ENCODE measurements around the gene GATA5. TPM values are rescaled to one million over a fixed set of nuclear protein-coding genes. Genes with fewer than 3 reads are reported as not detected.

GATA5 gene
- total RNA-seq, 1 experiment from 2014 or later, result 0.96 TPM

DNA sequence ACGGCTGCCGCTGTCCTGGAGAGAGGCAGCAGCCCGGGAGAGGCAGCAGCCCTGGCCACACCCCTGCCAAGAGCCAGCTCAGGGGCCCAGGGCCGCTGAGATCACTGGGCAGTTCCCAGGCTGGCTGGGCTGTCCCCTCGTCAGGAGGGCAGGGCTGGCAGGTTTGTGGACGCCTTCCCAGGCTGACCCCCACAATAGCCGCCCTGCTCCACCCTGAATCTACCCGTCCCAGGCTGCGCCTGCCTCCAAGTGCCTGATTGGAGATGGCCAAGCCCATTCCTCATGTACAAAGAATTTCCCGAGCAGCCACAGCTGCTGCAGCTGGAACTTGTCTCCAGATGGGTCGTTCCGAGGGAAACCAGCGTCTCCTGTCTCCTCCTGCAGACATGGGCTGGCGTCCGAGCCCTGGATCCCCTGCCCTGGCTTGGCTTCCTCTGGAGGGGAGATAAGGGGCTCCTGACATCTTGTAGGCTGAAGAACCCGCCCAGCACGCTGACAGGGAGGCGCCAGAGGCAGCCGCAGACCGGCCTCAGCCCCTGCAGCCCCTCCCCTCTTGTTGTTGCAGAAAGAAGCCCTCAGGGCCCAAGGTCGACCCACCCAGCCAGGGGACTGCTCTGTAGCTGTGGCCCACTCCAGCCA lies 9.4 kb upstream of the GATA5 start:
- POLR2A ChIA-PET (ENCODE audit: unreplicated experiment), result no interaction called here

DNA sequence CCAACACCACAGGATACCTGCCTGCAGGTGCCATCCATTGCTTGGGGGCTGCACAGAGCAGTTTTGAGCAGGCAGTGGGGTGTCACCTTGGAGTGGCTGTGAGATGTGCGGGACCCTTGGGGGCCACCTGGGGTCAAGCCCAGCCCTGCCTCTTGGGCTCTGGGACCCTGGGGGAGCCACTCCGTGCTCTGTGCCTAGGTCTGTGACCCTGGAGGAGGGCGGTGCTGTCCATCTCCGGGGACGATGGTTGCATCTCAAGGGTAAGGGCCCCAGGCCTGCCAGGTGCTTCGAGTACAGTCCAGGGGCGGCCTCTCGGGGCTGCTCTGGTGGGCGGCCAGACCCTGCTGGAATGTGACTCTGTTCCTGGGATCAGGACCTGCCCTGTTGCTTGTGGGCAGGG lies 8.7 kb upstream of the GATA5 start:
- Histone ChIP-seq H3K9me2 (ENCODE audit: insufficient read depth) (no peaks in the 10 kb centered on the region), H3K9me3 (ENCODE audit: insufficient read depth, low read depth) (no peaks in the 10 kb centered on the region), H4K20me1 (ENCODE audit: insufficient read depth) (0 out of 2 replicates have a peak, but pooled peaks cover 3% of the 10 kb centered on the region), H3K4me3 (no peak overlapping the region), H3K27me3 (ENCODE audit: insufficient read depth, low read depth) (peaks cover 60% of the 10 kb centered on the region), H2AFZ (no peak overlapping the region), H3K27ac (no peak overlapping the region), H3K4me1 (replicated peaks; ENCODE audit: insufficient read depth) (peaks cover 13% of the 10 kb centered on the region), H3K79me2 (ENCODE audit: low read depth) (no peaks in the 10 kb centered on the region), H3K36me3 (ENCODE audit: low read depth) (no peaks in the 10 kb centered on the region), H3F3A (ENCODE audit: insufficient read depth, low read depth) (peaks cover 3% of the 10 kb centered on the region; the same call in 1 of the 2 replicates), H3K4me2 (no peak overlapping the region)
- ChIA-PET POLR2A (ENCODE audit: unreplicated experiment) (no interaction called here), CTCF (interaction anchor here (0.5 kb wide), 1 partner anchor 15 kb away, joined by 3 read pairs; no protein-coding TSS in a partner anchor)
- BruUV-seq (replicated peaks), result no TSS peak
- intact Hi-C loops (cut with micrococcal nuclease; ENCODE audit: unreplicated experiment), result no loop called here
- DNase-seq, result no peak
- TF ChIP-seq, protein P1, sequence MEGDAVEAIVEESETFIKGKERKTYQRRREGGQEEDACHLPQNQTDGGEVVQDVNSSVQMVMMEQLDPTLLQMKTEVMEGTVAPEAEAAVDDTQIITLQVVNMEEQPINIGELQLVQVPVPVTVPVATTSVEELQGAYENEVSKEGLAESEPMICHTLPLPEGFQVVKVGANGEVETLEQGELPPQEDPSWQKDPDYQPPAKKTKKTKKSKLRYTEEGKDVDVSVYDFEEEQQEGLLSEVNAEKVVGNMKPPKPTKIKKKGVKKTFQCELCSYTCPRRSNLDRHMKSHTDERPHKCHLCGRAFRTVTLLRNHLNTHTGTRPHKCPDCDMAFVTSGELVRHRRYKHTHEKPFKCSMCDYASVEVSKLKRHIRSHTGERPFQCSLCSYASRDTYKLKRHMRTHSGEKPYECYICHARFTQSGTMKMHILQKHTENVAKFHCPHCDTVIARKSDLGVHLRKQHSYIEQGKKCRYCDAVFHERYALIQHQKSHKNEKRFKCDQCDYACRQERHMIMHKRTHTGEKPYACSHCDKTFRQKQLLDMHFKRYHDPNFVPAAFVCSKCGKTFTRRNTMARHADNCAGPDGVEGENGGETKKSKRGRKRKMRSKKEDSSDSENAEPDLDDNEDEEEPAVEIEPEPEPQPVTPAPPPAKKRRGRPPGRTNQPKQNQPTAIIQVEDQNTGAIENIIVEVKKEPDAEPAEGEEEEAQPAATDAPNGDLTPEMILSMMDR (conservative IDR thresholded peaks at IDR 0.05), result no peak
- no peak for TF ChIP-seq EZH2 (IDR thresholded peaks at IDR 0.05; ENCODE audit: low read depth)

More for the DNA sequence above, 9.4 kb upstream of the GATA5 start:
- H4K20me1 ChIP-seq (ENCODE audit: insufficient read depth), result 0 out of 2 replicates have a peak, but pooled peaks cover 3% of the 10 kb centered on the region
- DNase-seq, result peak in 1 of 2 experiments; percentile 70
- no TSS peak for BruUV-seq (replicated peaks)
- no peaks in the 10 kb centered on the region for H3K79me2 ChIP-seq (ENCODE audit: low read depth)
- H3K9me2 ChIP-seq (ENCODE audit: insufficient read depth), result no peaks in the 10 kb centered on the region
- CTCF ChIA-PET, result interaction anchor here (0.5 kb wide), 1 partner anchor 14 kb away, joined by 3 read pairs; no protein-coding TSS in a partner anchor
- no peak for TF ChIP-seq EZH2 (IDR thresholded peaks at IDR 0.05; ENCODE audit: low read depth)
- TF ChIP-seq, protein P1 (conservative IDR thresholded peaks at IDR 0.05), result no peak
- H3K36me3 ChIP-seq (ENCODE audit: low read depth), result no peaks in the 10 kb centered on the region
- no peak overlapping the region for H3K4me2 ChIP-seq
- H3K9me3 ChIP-seq (ENCODE audit: insufficient read depth, low read depth), result no peaks in the 10 kb centered on the region
- H3F3A ChIP-seq (ENCODE audit: insufficient read depth, low read depth), result peaks cover 3% of the 10 kb centered on the region; the same call in 1 of the 2 replicates
- H3K4me3 ChIP-seq, result no peak overlapping the region
- no peak overlapping the region for H2AFZ ChIP-seq
- peaks cover 20% of the 10 kb centered on the region for H3K4me1 ChIP-seq (replicated peaks; ENCODE audit: insufficient read depth)
- intact Hi-C loops (cut with micrococcal nuclease; ENCODE audit: unreplicated experiment), result no loop called here
- peaks cover 60% of the 10 kb centered on the region for H3K27me3 ChIP-seq (ENCODE audit: insufficient read depth, low read depth)
- no peak overlapping the region for H3K27ac ChIP-seq

- Histone ChIP-seq H3K36me3 (ENCODE audit: low read depth) (no peaks in the 10 kb centered on the region), H3K9me3 (ENCODE audit: insufficient read depth, low read depth) (no peaks in the 10 kb centered on the region), H3K9me2 (ENCODE audit: insufficient read depth) (no peaks in the 10 kb centered on the region), H3F3A (ENCODE audit: insufficient read depth, low read depth) (peaks cover 2% of the 10 kb centered on the region; the same call in 1 of the 2 replicates), H4K20me1 (ENCODE audit: insufficient read depth) (0 out of 2 replicates have a peak, but pooled peaks cover 3% of the 10 kb centered on the region), H3K79me2 (ENCODE audit: low read depth) (no peaks in the 10 kb centered on the region), H3K4me1 (replicated peaks; ENCODE audit: insufficient read depth) (peaks cover 6% of the 10 kb centered on the region), H3K27ac (no peak overlapping the region), H2AFZ (no peak overlapping the region), H3K27me3 (ENCODE audit: insufficient read depth, low read depth) (peaks cover 66% of the 10 kb centered on the region), H3K4me3 (no peak overlapping the region), H3K4me2 (no peak overlapping the region)
- BruUV-seq (replicated peaks), result no TSS peak
- TF ChIP-seq, protein P1 (conservative IDR thresholded peaks at IDR 0.05), result no peak
- intact Hi-C loops (cut with micrococcal nuclease; ENCODE audit: unreplicated experiment), result no loop called here
- DNase-seq, result no peak
- CTCF ChIA-PET, result no interaction called here
- POLR2A ChIA-PET (ENCODE audit: unreplicated experiment), result interaction anchor here (0.7 kb wide), 1 partner anchor 277 kb away, joined by 3 read pairs; no protein-coding TSS in a partner anchor
Observed at GRCh38 chr20:62483613-62484458, 8.0 kb upstream of the GATA5 start.

Measured in PC-9 (cell line).